ENCODE data around the gene SDSL.
A peak's percentile ranks its signal among the peaks of the same experiment; 100 is the strongest.

Gene SDSL

DNA sequence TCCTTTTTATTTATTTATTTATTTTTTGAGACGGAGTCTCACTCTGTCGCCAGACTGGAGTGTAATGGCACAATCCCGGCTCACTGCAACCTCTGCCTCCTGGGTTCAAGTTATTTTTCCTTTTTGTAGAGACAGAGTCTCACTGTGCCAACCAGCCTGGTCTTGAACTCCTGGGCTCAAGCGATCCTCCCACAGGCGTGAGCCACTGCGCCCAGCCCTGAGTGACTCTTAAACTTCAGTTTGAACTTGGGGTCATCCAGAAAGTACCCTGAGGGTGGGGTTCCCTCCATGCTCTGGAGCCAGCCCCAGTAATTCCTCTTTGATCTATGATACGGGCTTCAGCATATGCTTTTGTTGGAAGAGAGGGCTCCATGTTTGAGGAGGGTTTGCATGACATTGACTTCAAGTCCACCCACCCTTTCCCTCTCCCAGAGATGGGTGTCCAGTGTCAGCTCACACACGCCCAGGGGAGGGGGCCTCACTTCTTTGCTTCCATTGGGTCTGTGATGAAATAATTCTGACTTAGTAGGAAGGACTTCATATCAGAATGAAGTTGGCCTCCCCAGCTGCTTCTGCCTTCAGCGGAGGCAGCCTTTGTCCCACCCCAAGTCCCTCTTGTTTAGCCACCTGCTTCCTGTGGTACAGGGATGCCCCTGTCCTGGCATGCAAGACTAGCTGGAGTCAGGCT is 30.4 kb upstream of the SDSL start:
- ATAC-seq: no peak

DNA sequence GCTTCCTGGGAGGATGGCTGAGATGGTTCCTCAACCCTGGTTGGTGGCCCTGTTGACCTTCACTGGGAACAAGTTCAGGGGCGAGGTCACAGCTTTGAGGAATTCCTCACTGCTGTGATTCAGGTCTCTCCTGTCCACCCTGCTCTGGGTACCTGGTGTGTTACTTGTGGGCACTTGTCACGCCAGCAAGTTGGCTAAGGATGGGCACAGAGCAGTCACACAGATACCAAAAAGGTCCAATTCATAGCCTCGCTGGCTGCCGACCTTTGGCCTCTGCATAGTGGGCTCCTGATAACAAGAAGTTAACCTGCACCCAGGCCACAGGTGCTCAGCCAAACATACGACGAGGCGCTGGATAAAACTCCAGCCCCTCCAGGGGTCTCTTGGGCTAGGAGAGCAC is 29.7 kb upstream of the SDSL start:
- ATAC-seq: no peak
- TF ChIP-seq ZFP3 (CRISPR knock-in tag; IDR thresholded peaks at IDR 0.05): no peak
- no peak for TF ChIP-seq TOX (CRISPR knock-in tag; IDR thresholded peaks at IDR 0.05; ENCODE audit: borderline replicate concordance)
- TF ChIP-seq BACH2 (CRISPR knock-in tag; IDR thresholded peaks at IDR 0.05; ENCODE audit: borderline replicate concordance): no peak
- TF ChIP-seq, protein P1, sequence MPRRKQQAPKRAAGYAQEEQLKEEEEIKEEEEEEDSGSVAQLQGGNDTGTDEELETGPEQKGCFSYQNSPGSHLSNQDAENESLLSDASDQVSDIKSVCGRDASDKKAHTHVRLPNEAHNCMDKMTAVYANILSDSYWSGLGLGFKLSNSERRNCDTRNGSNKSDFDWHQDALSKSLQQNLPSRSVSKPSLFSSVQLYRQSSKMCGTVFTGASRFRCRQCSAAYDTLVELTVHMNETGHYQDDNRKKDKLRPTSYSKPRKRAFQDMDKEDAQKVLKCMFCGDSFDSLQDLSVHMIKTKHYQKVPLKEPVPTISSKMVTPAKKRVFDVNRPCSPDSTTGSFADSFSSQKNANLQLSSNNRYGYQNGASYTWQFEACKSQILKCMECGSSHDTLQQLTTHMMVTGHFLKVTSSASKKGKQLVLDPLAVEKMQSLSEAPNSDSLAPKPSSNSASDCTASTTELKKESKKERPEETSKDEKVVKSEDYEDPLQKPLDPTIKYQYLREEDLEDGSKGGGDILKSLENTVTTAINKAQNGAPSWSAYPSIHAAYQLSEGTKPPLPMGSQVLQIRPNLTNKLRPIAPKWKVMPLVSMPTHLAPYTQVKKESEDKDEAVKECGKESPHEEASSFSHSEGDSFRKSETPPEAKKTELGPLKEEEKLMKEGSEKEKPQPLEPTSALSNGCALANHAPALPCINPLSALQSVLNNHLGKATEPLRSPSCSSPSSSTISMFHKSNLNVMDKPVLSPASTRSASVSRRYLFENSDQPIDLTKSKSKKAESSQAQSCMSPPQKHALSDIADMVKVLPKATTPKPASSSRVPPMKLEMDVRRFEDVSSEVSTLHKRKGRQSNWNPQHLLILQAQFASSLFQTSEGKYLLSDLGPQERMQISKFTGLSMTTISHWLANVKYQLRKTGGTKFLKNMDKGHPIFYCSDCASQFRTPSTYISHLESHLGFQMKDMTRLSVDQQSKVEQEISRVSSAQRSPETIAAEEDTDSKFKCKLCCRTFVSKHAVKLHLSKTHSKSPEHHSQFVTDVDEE (CRISPR knock-in tag; IDR thresholded peaks at IDR 0.05): no peak
- no peak for TF ChIP-seq ESRRG (CRISPR knock-in tag; IDR thresholded peaks at IDR 0.05)
- TF ChIP-seq ZNF8 (CRISPR knock-in tag; IDR thresholded peaks at IDR 0.05): no peak
- no peak for TF ChIP-seq OSR1 (CRISPR knock-in tag; IDR thresholded peaks at IDR 0.05)
- TF ChIP-seq PPARA (CRISPR knock-in tag; IDR thresholded peaks at IDR 0.05; ENCODE audit: borderline replicate concordance): no peak
- TF ChIP-seq ZNF565 (CRISPR knock-in tag; conservative IDR thresholded peaks at IDR 0.05; ENCODE audit: low read depth): no peak
- TF ChIP-seq ARNTL (CRISPR knock-in tag; IDR thresholded peaks at IDR 0.05; ENCODE audit: borderline replicate concordance, low read depth): no peak
- TF ChIP-seq, protein P2, sequence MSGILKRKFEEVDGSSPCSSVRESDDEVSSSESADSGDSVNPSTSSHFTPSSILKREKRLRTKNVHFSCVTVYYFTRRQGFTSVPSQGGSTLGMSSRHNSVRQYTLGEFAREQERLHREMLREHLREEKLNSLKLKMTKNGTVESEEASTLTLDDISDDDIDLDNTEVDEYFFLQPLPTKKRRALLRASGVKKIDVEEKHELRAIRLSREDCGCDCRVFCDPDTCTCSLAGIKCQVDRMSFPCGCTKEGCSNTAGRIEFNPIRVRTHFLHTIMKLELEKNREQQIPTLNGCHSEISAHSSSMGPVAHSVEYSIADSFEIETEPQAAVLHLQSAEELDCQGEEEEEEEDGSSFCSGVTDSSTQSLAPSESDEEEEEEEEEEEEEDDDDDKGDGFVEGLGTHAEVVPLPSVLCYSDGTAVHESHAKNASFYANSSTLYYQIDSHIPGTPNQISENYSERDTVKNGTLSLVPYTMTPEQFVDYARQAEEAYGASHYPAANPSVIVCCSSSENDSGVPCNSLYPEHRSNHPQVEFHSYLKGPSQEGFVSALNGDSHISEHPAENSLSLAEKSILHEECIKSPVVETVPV (CRISPR knock-in tag; IDR thresholded peaks at IDR 0.05): no peak
- TF ChIP-seq ZC3H10 (CRISPR knock-in tag; IDR thresholded peaks at IDR 0.05): no peak
- TF ChIP-seq TCF4 (CRISPR knock-in tag; IDR thresholded peaks at IDR 0.05; ENCODE audit: borderline replicate concordance): no peak
- TF ChIP-seq SNAI2 (CRISPR knock-in tag; IDR thresholded peaks at IDR 0.05): no peak
- TF ChIP-seq RARB (CRISPR knock-in tag; IDR thresholded peaks at IDR 0.05): no peak
- TF ChIP-seq ZFP30 (CRISPR knock-in tag; IDR thresholded peaks at IDR 0.05): no peak
- TF ChIP-seq, protein P3, sequence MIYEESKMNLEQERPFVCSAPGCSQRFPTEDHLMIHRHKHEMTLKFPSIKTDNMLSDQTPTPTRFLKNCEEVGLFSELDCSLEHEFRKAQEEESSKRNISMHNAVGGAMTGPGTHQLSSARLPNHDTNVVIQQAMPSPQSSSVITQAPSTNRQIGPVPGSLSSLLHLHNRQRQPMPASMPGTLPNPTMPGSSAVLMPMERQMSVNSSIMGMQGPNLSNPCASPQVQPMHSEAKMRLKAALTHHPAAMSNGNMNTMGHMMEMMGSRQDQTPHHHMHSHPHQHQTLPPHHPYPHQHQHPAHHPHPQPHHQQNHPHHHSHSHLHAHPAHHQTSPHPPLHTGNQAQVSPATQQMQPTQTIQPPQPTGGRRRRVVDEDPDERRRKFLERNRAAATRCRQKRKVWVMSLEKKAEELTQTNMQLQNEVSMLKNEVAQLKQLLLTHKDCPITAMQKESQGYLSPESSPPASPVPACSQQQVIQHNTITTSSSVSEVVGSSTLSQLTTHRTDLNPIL (CRISPR knock-in tag; IDR thresholded peaks at IDR 0.05; ENCODE audit: low read depth): no peak
- TF ChIP-seq, protein P4, sequence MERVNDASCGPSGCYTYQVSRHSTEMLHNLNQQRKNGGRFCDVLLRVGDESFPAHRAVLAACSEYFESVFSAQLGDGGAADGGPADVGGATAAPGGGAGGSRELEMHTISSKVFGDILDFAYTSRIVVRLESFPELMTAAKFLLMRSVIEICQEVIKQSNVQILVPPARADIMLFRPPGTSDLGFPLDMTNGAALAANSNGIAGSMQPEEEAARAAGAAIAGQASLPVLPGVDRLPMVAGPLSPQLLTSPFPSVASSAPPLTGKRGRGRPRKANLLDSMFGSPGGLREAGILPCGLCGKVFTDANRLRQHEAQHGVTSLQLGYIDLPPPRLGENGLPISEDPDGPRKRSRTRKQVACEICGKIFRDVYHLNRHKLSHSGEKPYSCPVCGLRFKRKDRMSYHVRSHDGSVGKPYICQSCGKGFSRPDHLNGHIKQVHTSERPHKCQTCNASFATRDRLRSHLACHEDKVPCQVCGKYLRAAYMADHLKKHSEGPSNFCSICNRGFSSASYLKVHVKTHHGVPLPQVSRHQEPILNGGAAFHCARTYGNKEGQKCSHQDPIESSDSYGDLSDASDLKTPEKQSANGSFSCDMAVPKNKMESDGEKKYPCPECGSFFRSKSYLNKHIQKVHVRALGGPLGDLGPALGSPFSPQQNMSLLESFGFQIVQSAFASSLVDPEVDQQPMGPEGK (CRISPR knock-in tag; IDR thresholded peaks at IDR 0.05; ENCODE audit: borderline replicate concordance): no peak
- no peak for TF ChIP-seq CSDC2 (CRISPR knock-in tag; IDR thresholded peaks at IDR 0.05)
- no peak for TF ChIP-seq ZNF70 (CRISPR knock-in tag; IDR thresholded peaks at IDR 0.05)

More for the DNA sequence above, 30.4 kb upstream of the SDSL start:
- no peak for TF ChIP-seq PPARA (CRISPR knock-in tag; IDR thresholded peaks at IDR 0.05; ENCODE audit: borderline replicate concordance)
- TF ChIP-seq ZFP3 (CRISPR knock-in tag; IDR thresholded peaks at IDR 0.05): no peak
- TF ChIP-seq ZC3H10 (CRISPR knock-in tag; IDR thresholded peaks at IDR 0.05): no peak

DNA sequence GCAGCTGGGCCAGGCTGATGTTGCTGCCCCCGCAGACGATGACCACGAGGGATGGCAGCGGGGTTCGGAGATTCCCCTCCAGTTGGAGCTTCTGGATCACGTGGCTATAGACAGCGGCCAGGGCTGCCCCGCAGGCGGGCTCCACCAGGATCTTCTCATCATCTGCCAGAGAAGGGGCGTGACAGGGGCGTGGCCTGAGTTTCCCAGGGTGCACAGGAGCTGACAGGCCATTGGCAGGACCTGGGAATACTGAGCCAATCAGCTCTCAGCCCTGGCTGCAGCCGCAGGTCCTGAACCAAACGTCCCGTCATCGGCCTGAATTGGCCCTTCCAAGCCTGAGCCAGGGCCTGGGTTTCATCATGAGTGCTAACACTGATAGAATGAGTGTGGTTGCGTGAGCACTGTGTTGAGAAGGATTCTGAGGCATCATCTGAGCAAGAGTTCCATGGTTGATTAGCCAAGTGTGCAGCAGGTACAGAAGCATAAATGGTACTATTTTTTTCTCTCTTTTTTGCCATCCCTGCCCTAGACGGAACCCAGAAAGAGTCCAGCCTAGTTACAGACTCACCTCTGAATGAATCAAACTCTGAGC is 29.1 kb upstream of the SDSL start:
- peak; percentile 23; the same call in 2 of the 3 replicates for ATAC-seq
- no peak for TF ChIP-seq ZNF565 (CRISPR knock-in tag; conservative IDR thresholded peaks at IDR 0.05; ENCODE audit: low read depth)

DNA sequence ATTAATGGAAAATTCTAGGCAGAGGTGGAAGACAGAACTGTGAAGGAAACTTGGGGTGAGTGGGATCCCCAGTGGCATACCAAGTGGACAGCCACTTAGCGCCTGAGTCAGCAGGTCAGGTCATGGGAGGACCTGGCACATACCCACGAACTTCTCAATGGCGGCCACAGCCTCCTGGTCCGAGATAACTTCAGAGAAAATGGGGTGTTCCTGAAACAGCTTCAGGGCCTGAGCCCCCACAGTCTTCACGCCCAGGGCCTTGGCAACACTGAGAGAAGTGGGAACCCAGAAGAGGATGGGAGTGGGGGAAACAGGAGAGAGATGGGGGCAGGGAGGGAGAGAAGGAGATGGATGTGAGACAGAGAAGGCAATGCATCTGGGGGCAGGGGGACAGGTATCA is 28.4 kb upstream of the SDSL start:
- TF ChIP-seq BACH2 (CRISPR knock-in tag; IDR thresholded peaks at IDR 0.05; ENCODE audit: borderline replicate concordance): no peak
- TF ChIP-seq ZNF8 (CRISPR knock-in tag; IDR thresholded peaks at IDR 0.05): no peak
- TF ChIP-seq ZC3H10 (CRISPR knock-in tag; IDR thresholded peaks at IDR 0.05): no peak
- TF ChIP-seq ZFP3 (CRISPR knock-in tag; IDR thresholded peaks at IDR 0.05): no peak
- TF ChIP-seq OSR1 (CRISPR knock-in tag; IDR thresholded peaks at IDR 0.05): no peak
- TF ChIP-seq PPARA (CRISPR knock-in tag; IDR thresholded peaks at IDR 0.05; ENCODE audit: borderline replicate concordance): no peak
- no peak for ATAC-seq
